Astrocyte (in vitro differentiated cells and primary cell): ENCODE results near the gene VIPAS39.

Source experiments
- CTCF ChIP-seq: IDR thresholded peaks from 2 replicates; pipeline ENCODE4 v1.5.1; 2011; ENCODE audit warnings: low read depth, mild to moderate bottlenecking, inconsistent platforms, low read length, moderate library complexity; ENCODE audit not compliant: insufficient read depth
- EZH2 ChIP-seq: IDR thresholded peaks from 2 replicates; pipeline ENCODE4 v1.6.1; 2012; ENCODE audit warnings: mild to moderate bottlenecking, low read length, inconsistent platforms; ENCODE audit not compliant: insufficient read depth

GRCh38 chr14:77426396-77426795 is 31.0 kb downstream of the VIPAS39 start:
- TF ChIP-seq EZH2, result no peak
- no peak for TF ChIP-seq CTCF
